Measurements from ENCODE around the gene PHF23.

PHF23 gene

DNA sequence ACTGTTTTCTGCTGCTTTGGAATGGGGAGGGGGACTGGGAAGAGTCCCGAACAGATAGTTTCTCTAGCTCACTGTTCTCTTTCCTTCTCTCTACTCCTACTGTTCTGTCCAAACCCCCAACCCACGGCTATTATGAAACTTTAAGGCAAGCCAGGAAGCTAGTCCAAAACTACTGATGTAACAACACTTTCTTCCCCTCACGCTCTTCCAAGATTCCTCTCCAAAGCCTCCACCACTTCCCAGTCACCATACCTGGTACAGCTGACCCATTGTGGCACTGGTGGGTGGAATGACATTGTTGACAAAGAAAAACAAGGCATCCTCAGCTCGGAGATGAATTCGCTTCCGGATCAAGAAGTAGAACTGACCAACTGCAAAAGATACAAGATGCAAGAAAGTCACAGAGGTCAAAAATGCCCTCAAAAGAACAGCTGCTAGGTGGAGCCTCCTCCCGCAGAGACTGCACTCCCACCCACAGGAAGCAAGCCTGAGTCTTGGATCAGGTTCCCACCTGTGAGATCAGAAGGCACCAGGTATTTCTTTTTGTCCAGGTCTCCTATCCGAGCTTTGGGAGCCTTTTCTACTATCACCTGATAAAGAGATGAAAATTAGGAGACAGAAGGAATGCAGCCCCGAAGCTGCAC, 2.0 kb upstream of the PHF23 start:
- Histone ChIP-seq H3K4me1 (ENCODE audit: insufficient read depth, low read length) (peaks cover 37% of the 10 kb centered on the region), H3K27me3 (ENCODE audit: insufficient read depth, low read length) (no peaks in the 10 kb centered on the region), H3K4me3 (ENCODE audit: low read length) (peak overlapping the region; percentile 80), H2AFZ (ENCODE audit: low read depth, low read length) (no peak overlapping the region), H3K9me3 (ENCODE audit: low read length) (no peaks in the 10 kb centered on the region), H3K36me3 (ENCODE audit: insufficient read depth, low read length) (peaks cover 45% of the 10 kb centered on the region)

DNA sequence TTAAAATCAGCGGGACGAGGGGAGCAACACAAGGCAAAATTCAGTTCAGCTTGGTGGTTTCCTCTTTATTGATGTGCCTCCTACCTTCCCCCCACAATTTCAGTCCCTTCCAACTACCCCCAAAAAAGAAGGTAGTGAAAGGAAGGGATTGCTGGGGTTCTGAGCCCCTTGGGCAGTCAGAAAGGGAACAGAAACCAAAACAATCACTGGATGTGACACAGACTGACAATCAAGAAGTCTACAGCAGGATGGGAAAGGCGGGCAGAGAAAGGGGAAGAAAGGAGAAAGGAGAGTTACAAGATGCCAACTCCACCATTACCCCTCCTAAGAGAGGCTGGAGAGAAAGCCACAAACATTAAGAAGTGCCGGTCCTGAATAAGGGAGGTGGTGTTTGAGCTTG, 1.1 kb upstream of the PHF23 start:
- H2AFZ ChIP-seq (ENCODE audit: low read depth, low read length) = no peak overlapping the region
- H3K36me3 ChIP-seq (ENCODE audit: insufficient read depth, low read length) = peaks cover 49% of the 10 kb centered on the region
- peaks cover 37% of the 10 kb centered on the region for H3K4me1 ChIP-seq (ENCODE audit: insufficient read depth, low read length)
- H3K27me3 ChIP-seq (ENCODE audit: insufficient read depth, low read length) = no peaks in the 10 kb centered on the region
- H3K9me3 ChIP-seq (ENCODE audit: low read length) = no peaks in the 10 kb centered on the region
- H3K4me3 ChIP-seq (ENCODE audit: low read length) = peak overlapping the region; percentile 80

DNA sequence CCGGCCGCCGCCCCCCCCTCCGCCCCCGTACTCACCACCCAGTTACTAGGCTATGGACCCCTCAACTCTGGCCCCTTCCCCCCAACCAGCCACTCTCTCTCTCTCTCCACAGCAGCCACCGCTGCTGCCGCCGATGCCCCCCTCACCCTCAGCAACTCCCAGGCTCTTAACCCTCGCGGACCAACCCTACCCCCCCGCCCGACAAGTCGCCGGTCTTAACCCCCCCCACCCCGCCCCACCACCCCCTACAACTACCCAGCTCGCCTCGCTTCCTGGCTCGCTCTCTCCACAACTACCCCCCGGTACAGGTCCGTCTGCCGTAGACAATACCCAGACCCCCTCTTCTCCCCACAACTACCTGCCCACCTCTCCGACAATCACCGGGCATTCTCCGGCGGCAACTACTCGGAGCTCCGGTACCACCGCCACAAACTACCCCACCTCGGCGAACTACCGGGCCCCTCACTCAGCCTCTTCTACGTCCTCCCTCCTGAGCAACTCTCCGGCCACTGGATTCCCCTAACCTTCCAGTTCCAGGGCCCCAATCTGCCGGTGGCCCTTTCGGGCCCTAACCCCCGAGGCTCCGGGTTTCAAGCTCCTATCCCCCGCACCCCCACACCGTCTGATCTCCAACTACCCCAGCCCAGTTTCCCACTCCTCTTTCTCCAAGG, 702 bp downstream of the PHF23 start:
- peaks cover 40% of the 10 kb centered on the region for H3K36me3 ChIP-seq (ENCODE audit: insufficient read depth, low read length)
- no peak overlapping the region for H2AFZ ChIP-seq (ENCODE audit: low read depth, low read length)
- H3K4me3 ChIP-seq (ENCODE audit: low read length) = peak overlapping the region; percentile 95
- no peaks in the 10 kb centered on the region for H3K9me3 ChIP-seq (ENCODE audit: low read length)
- no peaks in the 10 kb centered on the region for H3K27me3 ChIP-seq (ENCODE audit: insufficient read depth, low read length)
- peaks cover 46% of the 10 kb centered on the region for H3K4me1 ChIP-seq (ENCODE audit: insufficient read depth, low read length)

DNA sequence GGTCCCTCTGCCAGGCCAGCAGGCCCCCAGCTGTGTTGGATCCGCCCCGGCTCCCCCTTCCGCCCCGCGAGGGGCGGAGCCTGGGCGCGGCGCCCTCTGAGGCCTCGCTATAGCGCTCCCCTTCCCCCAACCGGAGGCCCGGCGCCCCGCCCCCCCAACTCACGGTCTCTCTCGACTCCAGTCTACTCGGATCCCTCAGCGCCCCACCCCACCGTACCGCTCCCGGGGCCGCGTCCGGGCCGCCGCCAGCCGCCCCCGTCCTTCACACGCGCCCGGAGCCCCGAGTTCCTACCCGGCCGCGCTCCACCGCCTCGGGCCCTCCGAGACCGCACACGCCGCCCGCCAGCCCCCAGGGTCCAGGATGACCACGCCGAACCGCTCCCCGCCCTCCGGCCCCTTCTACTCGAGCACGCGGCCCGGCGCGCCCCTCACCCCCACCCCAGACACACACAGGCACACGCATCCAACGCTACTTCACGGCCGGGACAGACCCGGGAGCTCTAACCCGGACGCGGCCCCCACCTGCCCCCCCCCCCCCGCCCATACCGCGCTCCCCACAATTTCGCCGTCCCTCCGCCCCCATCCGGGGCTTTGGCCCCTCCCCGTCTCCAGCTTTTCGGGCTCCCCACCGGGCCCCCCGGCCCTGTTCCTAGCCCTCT, 1.4 kb downstream of the PHF23 start:
- Histone ChIP-seq H3K4me3 (ENCODE audit: low read length) (peak overlapping the region; percentile 95), H3K9me3 (ENCODE audit: low read length) (no peaks in the 10 kb centered on the region), H3K27me3 (ENCODE audit: insufficient read depth, low read length) (no peaks in the 10 kb centered on the region), H3K4me1 (ENCODE audit: insufficient read depth, low read length) (peaks cover 44% of the 10 kb centered on the region), H3K36me3 (ENCODE audit: insufficient read depth, low read length) (peaks cover 40% of the 10 kb centered on the region), H2AFZ (ENCODE audit: low read depth, low read length) (no peak overlapping the region)

DNA sequence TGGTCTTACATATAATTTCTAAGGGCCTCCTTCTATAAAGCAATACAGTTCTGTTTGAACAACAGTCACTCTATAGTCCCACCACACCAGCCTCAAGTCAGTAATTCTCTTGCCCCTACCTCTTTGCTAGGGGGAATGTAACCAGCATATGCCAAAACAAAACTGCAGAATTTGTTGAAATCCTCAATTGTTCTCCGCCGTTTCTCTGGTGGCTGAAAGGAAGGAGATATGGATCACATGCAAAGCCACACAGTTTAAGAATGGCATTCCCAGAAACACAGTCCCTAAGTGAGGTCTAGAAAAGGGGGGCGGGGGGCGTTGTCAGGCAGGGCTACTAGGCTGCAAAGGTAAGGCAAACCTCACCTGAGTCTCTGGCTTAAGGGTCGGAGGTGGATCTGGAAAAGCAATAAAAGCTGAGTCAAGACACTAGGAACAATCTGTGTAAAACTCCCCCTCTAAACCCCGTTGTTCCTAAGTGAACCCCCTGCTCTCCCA, 1.9 kb downstream of the PHF23 start:
- no peaks in the 10 kb centered on the region for H3K9me3 ChIP-seq (ENCODE audit: low read length)
- peak overlapping the region; percentile 95 for H3K4me3 ChIP-seq (ENCODE audit: low read length)
- no peak overlapping the region for H2AFZ ChIP-seq (ENCODE audit: low read depth, low read length)
- H3K27me3 ChIP-seq (ENCODE audit: insufficient read depth, low read length) = no peaks in the 10 kb centered on the region
- H3K4me1 ChIP-seq (ENCODE audit: insufficient read depth, low read length) = peaks cover 48% of the 10 kb centered on the region
- peaks cover 40% of the 10 kb centered on the region for H3K36me3 ChIP-seq (ENCODE audit: insufficient read depth, low read length)

DNA sequence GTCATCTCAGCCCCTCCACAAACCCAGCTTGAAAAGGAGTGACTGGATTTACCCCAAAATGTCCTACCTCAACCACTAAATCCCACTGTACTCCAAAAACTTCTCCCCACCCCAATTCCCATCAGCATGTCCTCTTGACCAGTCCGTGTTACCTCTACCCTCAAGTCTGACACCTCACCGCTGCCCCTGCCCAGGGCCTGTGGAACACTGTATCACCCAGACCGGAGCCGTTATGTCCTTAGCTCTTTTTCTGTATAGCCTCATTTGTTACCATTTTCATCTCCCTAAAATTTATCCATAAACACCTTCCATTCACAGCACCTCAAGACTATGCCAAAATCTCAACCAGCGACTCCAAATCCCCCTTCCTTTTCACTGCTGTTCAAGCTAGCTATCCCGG, 2.4 kb downstream of the PHF23 start:
- H3K36me3 ChIP-seq (ENCODE audit: insufficient read depth, low read length) = peaks cover 40% of the 10 kb centered on the region
- H3K27me3 ChIP-seq (ENCODE audit: insufficient read depth, low read length) = no peaks in the 10 kb centered on the region
- peaks cover 53% of the 10 kb centered on the region for H3K4me1 ChIP-seq (ENCODE audit: insufficient read depth, low read length)
- H2AFZ ChIP-seq (ENCODE audit: low read depth, low read length) = no peak overlapping the region
- H3K9me3 ChIP-seq (ENCODE audit: low read length) = no peaks in the 10 kb centered on the region
- H3K4me3 ChIP-seq (ENCODE audit: low read length) = peak overlapping the region; percentile 95

DNA sequence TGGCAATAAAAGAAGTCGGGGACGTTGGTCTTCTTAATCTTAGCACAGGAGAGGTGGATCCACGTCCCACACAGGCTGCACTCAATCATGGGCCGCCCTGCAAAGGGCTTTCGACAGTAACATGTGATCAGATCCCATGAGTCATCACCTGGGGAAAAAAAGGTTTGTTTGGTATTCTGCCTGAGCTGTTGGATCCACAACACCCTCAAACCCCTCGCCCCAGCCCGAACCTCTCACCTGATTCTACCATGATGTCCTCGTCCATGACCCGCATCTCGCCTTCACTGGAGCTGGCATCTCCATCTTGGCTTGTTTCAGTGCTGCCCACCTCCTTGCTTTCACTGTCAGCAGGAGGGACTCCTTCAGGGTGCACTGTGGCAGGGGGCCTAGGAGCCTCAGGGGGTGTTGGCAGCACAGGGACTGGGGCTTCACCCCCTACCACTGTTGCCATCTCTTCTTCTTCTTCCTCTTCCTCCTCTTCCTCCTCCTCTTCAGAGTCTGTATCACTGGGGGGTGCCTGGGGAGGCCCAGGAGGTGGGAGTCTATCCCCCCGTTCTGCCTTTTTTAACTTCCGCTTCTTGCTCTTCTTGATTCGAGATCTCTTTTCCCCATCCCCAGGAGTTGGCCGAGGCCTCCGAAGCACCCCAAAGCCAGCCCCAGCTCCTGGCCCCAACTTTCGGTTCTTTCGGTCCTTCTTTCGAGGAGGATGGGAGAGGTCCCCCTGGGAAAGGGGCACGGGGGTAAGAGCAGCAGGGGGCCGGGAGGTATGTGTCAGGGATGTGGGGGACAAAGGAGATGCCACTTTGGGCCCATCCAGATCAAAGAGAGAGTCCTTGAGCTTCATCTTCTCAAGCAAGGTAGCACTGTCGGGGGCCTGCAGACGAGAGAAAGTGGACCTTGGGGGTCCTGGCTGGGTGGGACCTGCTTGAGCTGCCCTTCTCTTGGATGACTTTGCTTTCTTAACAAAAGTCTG, 3.3 kb downstream of the PHF23 start:
- no peak overlapping the region for H3K4me3 ChIP-seq (ENCODE audit: low read length)
- H3K4me1 ChIP-seq (ENCODE audit: insufficient read depth, low read length) = peaks cover 47% of the 10 kb centered on the region
- no peak overlapping the region for H2AFZ ChIP-seq (ENCODE audit: low read depth, low read length)
- H3K36me3 ChIP-seq (ENCODE audit: insufficient read depth, low read length) = peaks cover 35% of the 10 kb centered on the region
- H3K9me3 ChIP-seq (ENCODE audit: low read length) = no peaks in the 10 kb centered on the region
- no peaks in the 10 kb centered on the region for H3K27me3 ChIP-seq (ENCODE audit: insufficient read depth, low read length)

DNA sequence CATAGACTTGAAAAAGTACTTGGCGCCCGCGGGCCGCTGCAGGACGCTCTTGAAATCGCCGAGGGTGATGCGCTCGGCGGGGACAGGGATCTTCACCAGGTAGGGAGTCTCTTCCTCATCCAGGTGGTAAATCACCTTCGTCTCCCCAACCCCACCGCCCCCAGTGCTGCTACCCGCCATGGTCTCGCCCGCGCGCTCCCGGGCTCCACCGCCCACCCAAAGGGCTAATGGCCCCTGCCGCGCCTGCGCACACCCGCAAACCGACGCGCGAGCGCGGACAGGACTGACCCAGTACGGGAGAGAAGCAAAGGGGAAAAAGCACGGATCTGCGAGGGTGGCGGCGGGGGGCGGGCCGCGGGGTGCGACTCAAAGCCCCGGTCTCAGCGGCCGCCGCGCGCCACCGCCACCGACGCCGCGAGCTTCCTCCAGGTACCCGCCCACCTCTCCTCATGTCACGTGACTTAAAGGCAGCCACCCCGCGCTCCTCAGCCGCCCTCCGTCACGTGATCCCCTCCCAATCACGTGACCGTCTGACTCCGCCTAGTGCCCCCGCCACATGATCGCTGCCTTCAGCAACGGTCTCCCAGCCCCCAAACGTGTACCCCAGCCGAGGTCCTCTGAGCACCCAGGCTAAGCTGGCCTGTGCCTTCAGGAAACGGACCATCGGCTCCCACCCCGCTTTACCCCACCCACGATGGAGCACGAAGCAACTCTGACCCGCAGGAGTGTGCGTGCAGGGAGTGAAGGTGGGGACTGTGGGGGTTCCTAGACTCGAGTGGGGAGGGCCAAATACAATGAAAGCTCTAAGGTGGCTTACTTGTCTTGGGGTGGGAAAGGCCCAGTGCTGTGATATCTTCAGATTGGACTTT, 4.9 kb downstream of the PHF23 start, which contains the start of gene DVL2:
TSS of gene DVL2 (minus strand) at position 435 of the 869 bp plus-strand sequence. CDS start at position 180, 255 bp downstream.
- Histone ChIP-seq H3K9me3 (ENCODE audit: low read length) (no peaks in the 10 kb centered on the region), H3K36me3 (ENCODE audit: insufficient read depth, low read length) (peaks cover 39% of the 10 kb centered on the region), H2AFZ (ENCODE audit: low read depth, low read length) (no peak within 1 kb of the TSS), H3K4me3 (ENCODE audit: low read length) (peak within 1 kb of the TSS; percentile 98), H3K27me3 (ENCODE audit: insufficient read depth, low read length) (no peaks in the 10 kb centered on the region), H3K4me1 (ENCODE audit: insufficient read depth, low read length) (peaks cover 34% of the 10 kb centered on the region)

DNA sequence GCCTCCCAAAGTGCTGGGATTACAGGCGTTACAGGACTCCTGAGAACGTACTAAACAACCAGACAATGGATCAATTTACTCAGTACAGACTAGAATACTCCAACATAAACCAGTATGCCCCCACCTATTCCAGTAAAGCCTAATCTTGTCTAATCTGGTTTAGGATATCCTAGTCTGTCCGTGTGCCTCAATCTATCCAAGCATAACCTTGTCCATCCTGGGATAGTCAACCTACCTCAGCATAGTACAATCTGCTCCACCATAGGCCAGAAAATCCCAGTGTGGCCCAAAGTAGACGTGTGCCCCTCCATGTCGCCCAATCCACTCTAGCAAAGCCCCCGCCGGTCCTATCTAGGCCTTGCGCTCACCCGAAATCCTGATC, 5.6 kb downstream of the PHF23 start:
- Histone ChIP-seq H3K36me3 (ENCODE audit: insufficient read depth, low read length) (peaks cover 45% of the 10 kb centered on the region), H3K27me3 (ENCODE audit: insufficient read depth, low read length) (no peaks in the 10 kb centered on the region), H3K4me3 (ENCODE audit: low read length) (peak overlapping the region; percentile 98), H3K4me1 (ENCODE audit: insufficient read depth, low read length) (peaks cover 34% of the 10 kb centered on the region), H2AFZ (ENCODE audit: low read depth, low read length) (no peak overlapping the region), H3K9me3 (ENCODE audit: low read length) (no peaks in the 10 kb centered on the region)

DNA sequence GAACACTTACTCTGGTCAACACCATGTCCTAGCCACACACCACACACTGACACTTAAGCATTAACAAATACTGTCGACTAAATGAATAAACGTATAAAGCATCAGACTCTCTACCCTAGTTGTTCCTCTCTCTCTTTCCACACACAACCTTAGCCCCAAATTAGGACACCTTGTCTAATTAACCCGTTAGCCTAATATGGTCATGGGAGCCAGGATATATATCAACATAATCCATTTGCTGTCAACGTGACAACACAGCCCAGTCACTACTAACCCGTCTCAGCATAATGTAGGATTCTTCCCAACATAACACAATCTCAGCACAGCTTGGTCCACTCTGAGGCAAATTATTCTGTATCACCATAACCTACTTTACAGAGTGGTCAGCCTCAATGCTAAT, 7.1 kb downstream of the PHF23 start:
- H3K4me3 ChIP-seq (ENCODE audit: low read length) = peak overlapping the region; percentile 26

DNA sequence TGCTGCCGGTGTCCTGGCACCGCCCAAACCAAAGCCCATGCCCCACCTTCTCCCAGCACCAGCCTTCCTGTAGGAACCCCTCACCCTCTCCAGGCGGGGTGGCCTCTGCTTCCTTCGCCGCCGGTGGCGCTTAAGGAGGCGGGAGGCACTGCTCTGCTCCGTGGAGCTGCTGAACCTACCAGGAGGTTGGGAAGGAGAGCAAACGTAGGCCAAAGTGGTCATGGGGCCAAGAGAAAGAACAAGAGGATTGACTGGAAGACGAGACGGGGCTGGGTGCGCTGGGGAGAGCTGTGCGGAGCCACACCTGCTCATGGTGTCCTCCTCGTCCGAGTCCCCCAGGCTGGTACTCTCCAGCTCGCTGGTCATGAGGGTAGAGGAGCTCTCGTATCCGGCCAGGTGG, 9.8 kb downstream of the PHF23 start:
- H3K27me3 ChIP-seq (ENCODE audit: insufficient read depth, low read length) = no peaks in the 10 kb centered on the region
- no peak overlapping the region for H2AFZ ChIP-seq (ENCODE audit: low read depth, low read length)
- no peak overlapping the region for H3K4me3 ChIP-seq (ENCODE audit: low read length)
- H3K36me3 ChIP-seq (ENCODE audit: insufficient read depth, low read length) = peaks cover 63% of the 10 kb centered on the region
- no peaks in the 10 kb centered on the region for H3K9me3 ChIP-seq (ENCODE audit: low read length)
- H3K4me1 ChIP-seq (ENCODE audit: insufficient read depth, low read length) = peaks cover 15% of the 10 kb centered on the region

More for the DNA sequence above, 7.1 kb downstream of the PHF23 start:
- Histone ChIP-seq H3K27me3 (ENCODE audit: insufficient read depth, low read length) (no peaks in the 10 kb centered on the region), H2AFZ (ENCODE audit: low read depth, low read length) (no peak overlapping the region), H3K4me1 (ENCODE audit: insufficient read depth, low read length) (peaks cover 29% of the 10 kb centered on the region), H3K9me3 (ENCODE audit: low read length) (no peaks in the 10 kb centered on the region), H3K36me3 (ENCODE audit: insufficient read depth, low read length) (peaks cover 58% of the 10 kb centered on the region)

DNA sequence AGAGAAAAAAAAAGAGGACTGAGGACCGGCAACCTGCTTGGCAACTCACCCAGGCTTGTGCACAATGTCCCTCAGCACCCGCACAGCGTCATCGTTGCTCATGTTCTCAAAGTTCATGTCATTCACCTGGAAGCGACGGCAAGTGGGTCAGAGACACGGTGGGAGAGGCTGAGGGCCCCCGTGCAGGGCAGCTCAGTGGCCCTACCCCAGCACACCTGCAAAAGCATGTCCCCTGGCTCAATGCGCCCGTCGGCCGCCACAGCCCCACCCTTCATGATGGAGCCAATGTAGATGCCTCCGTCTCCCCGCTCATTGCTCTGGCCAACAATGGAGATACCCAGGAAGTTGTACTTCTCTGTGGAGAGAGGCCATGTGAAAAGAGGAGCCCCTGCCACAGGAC, 10.3 kb downstream of the PHF23 start:
- Histone ChIP-seq H3K9me3 (ENCODE audit: low read length) (no peaks in the 10 kb centered on the region), H3K4me3 (ENCODE audit: low read length) (no peak overlapping the region), H2AFZ (ENCODE audit: low read depth, low read length) (no peak overlapping the region), H3K27me3 (ENCODE audit: insufficient read depth, low read length) (no peaks in the 10 kb centered on the region), H3K36me3 (ENCODE audit: insufficient read depth, low read length) (peaks cover 69% of the 10 kb centered on the region), H3K4me1 (ENCODE audit: insufficient read depth, low read length) (peaks cover 14% of the 10 kb centered on the region)
